Fibroblast of skin of abdomen (primary cell): ENCODE data around the gene MFSD11. TPM values are rescaled to one million over a fixed set of nuclear protein-coding genes. Genes with fewer than 3 reads are reported as not detected.
"Not testable (repeated sequence)": the region's sequence is repeated elsewhere in the genome, so short reads cannot be mapped to it uniquely, and the experiment has no call there.

Experiments used
- DNase-seq: peaks from one replicate; pipeline ENCODE4 v3.0.0-alpha.2; 2013
- polyA plus RNA-seq, 2 experiments: library from polyadenylated mRNA; unstranded; fragments of 120-200 nt; gene quantifications; one replicate each; pipeline ENCODE4 v1.2.1, GENCODE V29; 2013; ENCODE audit not compliant: insufficient read length in 2 of 2

MFSD11 gene
- polyA plus RNA-seq (2013, experiment 1 of 2; ENCODE audit: insufficient read length) = 14.4 TPM
- polyA plus RNA-seq (2013, experiment 2 of 2; ENCODE audit: insufficient read length) = 14.0 TPM

GRCh38 chr17:76737676-76738467 is at the start of gene MFSD11:
Gene MFSD11 (plus strand): TSS chr17:76738119. CDS start chr17:76738353, 234 bp downstream.
- DNase-seq = peak; percentile 96

DNA sequence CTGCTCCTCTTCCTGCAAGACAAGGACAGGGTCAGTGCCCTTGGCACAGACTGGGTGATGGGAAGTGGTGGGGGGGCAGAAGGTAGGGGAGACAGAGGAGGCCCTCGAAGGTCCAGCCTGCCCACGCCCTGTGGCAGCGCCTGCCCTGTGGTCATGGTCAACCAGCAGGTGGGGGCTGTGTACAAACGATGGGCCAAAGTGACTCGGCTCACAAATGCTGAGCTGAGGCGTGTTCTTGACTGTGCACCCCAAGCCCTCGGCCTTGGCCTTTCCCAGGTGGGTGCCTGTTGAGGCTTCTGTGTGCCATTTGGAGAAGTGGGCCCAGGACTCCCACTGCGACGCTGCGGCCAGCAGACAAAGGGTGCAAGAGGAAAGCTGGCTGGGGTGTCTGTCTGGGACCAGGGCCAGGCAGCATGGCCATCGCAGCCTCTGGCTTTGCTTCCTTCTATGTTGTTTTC is 49.7 kb upstream of the MFSD11 start:
- DNase-seq = no peak

- DNase-seq = no peak
Observed at GRCh38 chr17:76689859-76690258, 48.1 kb upstream of the MFSD11 start.

GRCh38 chr17:76690596-76691280 is 47.2 kb upstream of the MFSD11 start:
- no peak for DNase-seq

DNA sequence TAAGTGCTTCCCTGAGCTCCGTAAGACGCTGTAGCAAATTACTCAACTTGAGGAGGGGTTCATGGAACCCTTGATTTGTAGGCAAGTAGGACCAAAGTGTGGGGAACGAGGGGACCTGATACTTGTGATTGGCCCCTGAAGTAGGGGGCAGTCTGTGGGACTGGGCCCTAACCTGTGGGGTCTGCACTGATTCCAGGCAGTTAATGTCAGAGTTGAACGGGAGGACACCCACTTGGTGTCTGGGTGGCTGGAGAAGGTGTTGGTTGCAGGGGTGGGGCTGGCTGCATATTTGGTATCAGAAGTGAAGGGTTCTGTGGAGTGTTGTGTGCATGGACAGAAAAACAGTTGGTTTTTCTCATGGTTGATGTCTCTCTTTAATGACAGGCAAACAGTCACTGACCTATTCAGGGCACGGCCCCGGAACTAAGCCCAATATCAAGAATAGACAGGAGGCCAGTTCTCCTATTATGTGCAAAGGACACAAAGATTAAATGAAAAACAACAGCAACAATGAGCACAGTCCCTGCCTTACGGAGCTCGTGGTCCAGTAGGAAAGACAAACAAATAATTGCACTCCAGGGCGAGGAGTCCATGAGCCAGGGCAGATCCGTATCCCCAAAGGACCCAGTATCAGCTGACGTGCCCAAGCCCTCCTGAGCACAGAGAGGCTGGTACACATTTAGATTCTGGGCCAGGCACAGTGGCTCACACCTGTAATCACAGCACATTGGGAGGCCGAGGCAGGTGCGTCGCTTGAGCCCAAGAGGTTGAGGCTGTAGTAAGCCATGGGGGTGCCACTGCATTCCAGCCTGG is 46.3 kb upstream of the MFSD11 start:
- no peak for DNase-seq

DNA sequence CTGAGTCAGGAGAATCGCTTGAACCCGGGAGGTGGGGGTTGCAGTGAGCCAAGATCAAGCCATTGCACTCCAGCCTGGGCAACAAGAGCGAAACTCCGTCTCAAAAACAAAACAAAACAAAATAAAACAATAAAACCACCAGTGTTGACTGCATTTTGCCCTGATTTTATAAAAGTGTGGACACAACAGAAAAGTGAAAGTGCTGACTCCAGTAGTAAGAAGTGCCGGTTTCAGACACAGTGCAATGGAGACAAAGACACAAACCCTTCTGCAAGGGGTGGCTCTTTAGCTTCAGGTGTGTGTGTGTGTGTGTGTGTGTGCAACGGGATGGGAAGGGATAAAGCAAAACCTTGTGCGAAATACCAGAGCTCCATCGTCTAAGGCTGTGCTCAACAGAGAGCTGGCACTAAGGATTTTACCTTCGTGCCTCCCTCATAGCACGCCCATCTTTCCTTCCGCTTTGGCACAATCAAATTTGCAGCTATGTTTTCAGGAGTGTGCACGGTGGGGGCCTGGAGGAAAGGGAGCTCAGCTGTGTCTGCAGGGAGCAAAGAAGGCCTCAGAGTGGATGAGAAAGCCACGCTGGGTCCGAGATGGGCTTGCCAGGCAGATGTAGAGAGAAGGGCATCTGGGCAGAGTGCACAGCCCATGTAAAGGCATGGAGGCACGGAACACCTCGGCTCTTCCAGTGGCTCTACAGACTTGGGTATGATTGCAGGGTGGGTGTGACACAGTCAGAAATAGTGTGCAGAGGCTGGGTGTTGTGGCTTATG is 42.7 kb upstream of the MFSD11 start:
- DNase-seq = no peak

DNA sequence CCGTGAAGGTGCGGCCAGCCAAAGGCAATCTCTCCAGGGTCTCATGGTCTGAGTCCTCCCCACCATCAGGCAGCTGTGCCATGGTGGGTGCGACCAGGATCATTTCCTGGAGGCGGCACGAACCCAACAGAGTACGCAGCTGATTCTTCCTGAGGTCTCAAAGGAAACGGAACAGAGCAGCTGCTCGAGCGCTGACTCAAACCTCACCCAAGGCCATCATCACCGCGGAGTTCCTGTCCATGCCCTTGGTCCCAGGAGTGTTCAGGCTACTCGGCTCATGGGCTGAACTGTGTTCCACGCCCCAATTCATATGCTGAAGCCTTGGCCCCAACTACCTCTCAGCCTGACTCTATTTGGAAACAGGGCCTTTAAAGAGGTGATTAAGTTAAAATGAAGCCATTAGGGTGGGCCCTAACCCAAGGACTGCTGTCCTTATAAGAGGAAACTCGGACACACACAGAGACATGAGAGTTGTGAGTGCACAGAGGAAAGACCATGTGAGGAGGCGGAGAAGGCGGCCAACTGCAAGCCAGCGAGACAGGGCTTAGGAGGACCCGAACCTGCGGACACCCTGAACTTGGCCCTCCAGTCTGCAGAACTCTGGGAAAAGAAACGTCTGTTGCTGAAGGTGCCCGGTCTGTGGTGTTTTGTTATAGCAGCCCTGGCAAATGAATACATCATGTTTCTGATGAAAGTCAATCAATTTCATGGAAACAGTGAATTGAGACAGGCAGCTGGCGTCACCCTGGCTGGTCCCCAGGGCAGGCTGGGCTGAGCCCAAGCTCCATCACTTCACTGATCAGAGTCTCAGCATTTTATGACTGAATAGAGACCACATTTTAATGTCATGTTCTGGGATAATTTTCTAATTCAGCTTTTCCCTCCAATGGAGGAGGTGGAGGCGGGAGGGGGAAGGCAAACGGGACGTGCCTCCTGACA is 40.9 kb upstream of the MFSD11 start:
- DNase-seq = no peak

DNA sequence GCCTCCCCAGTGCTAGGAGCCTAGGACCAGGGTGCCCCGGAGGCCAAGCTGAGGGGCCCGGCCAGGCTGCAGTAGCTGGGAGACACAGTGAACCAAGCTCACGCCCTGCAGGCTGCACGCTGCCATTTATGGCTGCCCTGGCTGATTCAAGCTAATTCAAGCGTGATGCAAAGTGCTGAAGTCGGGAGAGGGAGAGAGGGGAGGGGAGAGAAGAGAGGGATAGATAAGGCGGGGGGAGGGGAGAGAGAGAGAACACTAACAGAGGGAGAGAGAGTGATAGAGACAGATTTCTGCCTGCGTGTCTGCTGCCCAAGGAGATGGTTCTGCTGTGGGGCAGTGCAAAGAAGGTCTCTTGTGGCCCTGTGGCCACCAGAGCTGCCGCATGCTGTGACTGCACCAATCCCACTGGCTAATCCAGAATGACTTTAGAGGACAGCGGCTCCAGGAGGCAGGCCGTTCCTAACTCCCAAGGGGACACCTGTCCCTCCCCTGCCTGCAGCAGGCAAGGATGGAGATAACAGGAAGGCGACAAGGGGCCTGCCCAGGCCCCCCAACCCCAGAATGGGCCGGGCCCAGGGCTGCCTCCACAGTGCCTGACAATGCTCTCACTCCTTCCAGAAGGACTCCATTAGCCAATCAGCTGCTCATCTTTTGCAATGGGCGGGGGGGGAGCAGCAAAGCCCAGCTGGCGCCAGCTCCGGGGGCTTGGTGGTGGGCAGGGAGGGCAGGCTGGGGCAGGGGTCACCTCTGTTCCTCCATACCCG is 40.0 kb upstream of the MFSD11 start:
- peak; percentile 66 for DNase-seq

GRCh38 chr17:76698466-76698977 is 39.4 kb upstream of the MFSD11 start:
- DNase-seq = not testable (repeated sequence)

DNA sequence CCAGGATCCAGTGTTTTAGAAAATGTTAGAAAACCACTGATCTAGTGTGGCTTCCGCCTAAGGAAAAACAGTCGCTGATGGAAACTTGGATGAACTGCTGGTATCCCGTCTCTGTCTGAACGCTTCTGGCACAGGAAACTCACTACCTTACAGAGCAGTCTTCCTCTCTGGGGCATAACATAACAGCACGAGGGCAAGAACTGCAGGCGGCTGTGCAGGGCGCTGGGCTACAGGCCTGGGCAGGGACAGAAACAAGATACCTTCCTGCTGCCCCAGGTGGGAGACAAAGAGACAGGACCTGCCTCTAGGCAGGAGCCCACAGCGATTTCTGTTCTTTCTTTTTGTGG is 37.7 kb upstream of the MFSD11 start:
- DNase-seq = no peak

GRCh38 chr17:76700617-76701470 is 37.1 kb upstream of the MFSD11 start:
- DNase-seq = peak; percentile 77

- DNase-seq = no peak
Observed at GRCh38 chr17:76701471-76701967, 36.4 kb upstream of the MFSD11 start.

DNA sequence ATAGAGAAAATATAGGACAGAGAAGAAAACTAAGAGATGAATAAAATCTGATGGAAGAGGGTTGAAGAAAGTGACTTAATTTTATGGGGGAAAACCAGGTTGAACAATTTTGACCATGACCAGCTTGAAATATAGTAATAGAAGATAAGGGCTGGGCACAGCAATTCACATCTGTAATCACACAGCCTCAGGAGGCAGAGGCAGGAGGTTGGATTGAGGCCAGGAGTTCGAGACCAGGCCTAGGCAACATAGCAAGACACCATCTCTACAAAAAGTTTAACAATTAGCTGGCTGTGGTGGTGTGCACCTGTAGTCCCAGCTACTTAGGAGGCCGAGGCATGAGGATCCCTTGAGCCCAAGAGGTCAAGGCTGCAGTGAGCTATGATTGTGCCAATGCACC is 35.8 kb upstream of the MFSD11 start:
- DNase-seq = no peak

DNA sequence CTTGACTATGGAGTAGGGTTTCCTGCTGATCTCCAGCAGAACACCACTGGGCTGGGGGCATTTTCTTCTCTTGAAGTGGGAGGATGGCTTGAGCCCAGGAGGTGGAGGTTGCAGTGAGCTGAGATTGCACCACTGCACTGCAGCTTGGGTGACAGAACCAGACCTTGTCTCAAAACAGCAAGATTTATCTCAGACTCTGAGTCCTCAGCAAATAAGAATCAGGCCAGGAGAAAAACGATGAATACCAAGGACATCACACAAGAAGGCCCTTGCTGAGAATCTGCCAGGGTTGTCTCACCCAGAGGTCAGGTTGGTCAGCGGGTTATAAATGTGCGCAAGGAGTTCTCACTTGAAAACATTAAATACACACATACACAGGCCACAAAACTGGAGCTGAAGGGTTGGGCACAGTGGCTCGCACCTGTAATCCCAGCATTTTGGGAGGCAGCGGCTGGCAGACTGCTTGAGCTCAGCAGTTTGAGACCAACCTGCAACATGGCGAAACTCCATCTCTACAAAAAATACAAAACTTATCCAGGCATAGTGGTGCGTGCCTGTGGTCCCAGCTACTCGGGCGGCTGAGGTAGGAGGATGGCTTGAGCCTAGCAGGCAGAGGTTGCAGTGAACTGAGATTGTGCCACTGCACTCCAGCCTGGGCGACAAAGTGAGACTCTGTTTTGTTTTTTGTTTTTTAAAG is 34.8 kb upstream of the MFSD11 start:
- DNase-seq = no peak

DNA sequence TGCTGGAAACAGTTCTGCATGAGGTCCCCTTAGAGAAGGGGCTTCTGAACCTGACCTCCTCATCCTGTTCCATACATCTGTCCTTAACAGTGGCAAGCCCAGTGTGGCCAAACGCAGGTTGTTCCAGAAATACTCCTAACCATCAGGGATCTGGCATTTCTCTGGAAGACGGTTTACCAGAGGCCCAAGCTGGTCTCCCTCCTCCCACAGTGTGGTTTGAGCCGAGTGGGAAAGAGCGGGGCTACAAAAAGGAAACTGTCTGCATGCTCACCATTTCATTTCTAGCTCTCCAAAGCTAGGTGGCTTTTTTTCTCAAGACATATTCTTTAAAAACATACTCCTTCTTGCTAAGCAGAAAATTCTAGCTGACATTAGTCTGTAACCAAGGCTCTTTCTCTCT is 33.1 kb upstream of the MFSD11 start:
- DNase-seq = no peak

- no peak for DNase-seq
Observed at GRCh38 chr17:76706817-76707216, 31.1 kb upstream of the MFSD11 start.

DNA sequence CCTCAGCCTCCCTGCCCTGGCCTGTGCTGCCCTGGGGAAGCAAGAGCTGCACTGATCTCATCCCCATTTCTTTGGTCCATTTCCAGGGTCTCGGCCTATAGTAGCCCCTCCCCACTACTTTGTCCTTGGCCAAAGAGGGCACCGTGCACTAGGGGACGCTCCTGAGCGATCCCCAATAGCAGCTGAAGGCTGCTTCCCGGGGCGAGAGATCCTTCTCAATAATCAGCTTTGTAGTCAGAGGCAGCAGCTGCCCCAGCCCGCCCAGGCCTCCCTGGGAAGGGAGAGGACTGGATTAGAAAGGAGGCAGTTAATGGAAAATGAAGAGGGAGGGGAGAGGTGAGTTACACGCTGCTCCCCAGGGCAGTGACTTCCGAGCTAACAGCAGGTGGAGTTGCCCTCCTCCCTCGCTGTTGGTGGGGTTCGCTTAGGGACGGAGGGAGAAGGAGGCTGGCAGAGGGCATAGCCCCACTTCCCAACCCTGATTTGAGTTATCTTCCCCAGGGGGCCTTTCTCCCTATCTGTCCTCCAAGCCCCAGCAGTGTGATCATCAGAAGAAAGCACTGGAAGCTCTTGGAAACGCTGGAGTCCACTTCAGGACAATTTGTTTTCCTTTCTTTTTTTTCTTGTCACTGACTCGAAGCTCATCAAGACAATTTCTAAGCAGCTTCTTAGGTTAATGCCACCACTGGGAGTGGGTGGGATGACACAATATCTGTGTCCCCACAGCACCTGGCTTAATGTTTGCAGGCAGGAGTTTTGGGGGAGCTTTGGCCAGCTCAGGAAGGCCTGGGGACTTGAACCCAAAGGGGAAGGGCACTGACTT is 29.7 kb upstream of the MFSD11 start:
- DNase-seq = no peak
